GM12873 (cell line): ENCODE measurements around the gene SWAP70.

Source experiments
- TF ChIP-seq, protein P1 (sequence below): IDR thresholded peaks from 2 replicates; pipeline ENCODE4 v1.5.1; 2012; ENCODE audit warnings: low read depth, mild to moderate bottlenecking, moderate library complexity, low read length, control low read depth; ENCODE audit not compliant: insufficient read depth; ENCODE audit errors: missing control alignments

The SWAP70 gene

DNA sequence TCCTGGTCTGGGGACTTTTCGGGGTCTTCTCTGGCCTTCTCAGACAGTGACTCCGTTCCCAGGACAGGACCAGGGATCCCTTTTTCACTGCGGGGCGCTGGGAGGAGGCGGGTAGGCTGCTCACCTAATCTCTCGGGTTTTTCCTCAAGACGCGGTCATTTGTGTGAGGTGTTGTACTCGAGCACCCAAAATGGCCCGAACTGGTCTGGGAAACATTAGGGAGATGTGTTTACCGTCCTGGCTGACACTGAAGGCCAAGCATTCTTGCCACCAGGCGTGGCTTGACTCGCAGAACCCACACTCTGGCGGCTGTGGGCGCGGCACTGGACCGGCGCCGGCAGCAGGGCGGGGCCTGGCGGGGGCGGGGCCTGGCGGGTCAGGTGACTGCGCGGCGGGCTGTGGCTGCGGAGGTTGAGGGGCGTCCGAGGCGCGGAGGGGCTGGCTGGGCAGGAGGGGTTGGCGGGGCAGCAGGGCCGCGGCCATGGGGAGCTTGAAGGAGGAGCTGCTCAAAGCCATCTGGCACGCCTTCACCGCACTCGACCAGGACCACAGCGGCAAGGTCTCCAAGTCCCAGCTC is at the start of gene SWAP70:
SWAP70 (plus strand) TSS at position 379 of the 577 bp plus-strand sequence; CDS start at position 482, 103 bp downstream.
- TF ChIP-seq, protein P1, sequence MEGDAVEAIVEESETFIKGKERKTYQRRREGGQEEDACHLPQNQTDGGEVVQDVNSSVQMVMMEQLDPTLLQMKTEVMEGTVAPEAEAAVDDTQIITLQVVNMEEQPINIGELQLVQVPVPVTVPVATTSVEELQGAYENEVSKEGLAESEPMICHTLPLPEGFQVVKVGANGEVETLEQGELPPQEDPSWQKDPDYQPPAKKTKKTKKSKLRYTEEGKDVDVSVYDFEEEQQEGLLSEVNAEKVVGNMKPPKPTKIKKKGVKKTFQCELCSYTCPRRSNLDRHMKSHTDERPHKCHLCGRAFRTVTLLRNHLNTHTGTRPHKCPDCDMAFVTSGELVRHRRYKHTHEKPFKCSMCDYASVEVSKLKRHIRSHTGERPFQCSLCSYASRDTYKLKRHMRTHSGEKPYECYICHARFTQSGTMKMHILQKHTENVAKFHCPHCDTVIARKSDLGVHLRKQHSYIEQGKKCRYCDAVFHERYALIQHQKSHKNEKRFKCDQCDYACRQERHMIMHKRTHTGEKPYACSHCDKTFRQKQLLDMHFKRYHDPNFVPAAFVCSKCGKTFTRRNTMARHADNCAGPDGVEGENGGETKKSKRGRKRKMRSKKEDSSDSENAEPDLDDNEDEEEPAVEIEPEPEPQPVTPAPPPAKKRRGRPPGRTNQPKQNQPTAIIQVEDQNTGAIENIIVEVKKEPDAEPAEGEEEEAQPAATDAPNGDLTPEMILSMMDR, result no peak

DNA sequence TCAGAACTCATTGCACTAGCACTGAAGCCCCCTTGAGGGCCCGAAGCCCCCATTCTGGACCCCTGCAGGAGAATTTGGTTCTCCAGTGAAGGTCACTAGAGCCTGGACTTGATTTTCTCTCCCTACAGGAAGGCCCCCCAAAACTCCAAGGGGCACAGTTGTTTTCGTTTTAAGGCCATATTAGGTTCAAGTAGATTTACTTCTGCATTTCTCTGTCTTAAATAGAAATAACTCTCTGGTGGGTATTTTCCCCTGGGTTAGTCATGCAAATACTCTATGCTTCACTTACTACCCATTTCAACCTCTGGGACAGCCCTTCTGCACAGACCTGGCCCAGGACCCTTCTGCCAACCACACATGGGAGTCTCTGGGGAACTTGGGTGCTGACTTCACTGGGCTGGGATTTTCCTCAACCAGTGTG is 48.8 kb upstream of the SWAP70 start:
- TF ChIP-seq, protein P1, result no peak

DNA sequence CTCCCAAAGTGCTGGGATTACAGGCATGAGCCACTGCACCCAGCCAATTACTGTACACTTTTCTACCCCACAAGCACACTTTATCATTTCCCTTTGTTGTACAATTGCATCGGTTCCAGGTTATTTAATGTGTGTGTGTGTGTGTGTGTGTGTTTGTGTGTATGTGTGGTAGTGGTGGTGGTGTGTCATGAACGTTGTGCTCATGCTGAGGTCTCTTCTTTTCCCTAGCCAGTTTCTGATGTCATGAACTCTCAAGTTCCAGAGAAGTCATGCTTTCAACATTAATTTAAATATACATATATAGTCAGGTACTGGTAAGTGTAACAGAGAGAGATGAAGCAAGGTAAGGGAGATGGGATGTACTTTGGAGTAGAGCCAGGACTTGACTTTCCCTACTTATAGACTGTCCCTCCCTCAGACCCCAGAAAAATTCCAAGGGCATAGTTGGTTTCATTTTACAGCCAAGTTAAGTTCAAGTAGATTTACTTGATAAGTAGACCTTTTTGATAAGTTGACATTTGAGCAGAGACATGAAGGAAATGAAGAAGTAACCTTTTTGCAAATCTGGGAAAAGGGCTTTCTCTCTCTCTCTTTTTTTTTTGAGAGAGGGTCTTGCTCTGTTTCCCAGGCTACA is 47.7 kb upstream of the SWAP70 start:
- TF ChIP-seq, protein P1, result no peak

DNA sequence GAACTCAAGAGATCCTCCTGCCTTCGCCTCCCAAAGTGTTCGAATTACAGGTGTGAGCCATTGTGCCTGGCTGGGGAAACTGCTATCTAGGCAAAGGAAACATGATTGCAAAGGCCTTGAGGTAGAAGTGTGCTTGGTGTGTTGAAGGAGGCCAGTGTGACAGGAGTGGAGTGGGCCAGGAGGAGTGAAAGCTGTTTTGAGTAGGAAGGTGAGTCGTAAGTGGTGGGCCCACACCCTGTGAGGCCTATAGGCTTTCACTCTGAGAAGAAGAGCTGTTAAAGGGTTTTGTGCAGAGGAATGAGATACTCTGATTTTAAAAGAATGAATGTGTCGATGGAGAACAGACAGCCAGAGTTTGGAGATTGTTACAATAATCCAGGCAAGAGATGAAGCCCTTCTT is 47.0 kb upstream of the SWAP70 start:
- TF ChIP-seq, protein P1, result no peak

DNA sequence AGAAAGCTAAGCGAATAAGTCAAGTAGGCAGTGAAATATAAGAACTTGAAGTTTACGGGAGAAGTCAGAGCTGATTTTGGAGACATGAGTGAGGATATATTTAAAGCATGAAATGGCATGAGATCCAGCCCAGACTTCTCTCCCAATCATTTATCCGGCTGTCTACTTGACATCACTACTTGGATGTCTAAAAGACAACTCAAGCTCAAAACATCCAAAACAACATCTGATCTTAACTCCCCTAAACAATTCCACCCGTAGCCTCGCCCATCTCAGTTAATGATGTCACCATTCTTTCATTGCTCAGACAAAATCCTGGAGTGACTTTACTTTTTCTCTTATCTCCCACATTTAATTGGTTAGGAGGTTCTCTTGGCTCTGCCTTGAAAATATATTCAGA is 45.9 kb upstream of the SWAP70 start:
- TF ChIP-seq, protein P1, result no peak

DNA sequence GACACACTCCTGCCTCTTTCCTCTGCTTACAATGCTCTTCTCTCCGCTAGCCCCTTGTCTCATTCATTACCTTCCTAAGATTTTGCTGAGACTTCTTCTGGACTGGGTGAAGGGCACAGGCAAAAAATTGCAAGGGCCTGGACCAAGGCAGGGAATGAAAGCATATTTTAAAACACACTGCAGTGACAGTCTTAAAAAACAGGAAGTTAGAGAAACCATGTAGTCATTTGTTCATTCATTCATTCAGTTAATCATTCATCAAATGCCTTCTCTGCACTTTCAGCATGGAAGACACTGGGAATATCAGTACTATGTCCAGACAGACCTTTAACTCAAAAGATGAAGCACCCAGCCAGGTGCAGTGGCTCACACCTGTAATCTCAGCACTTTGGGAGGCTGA is 44.9 kb upstream of the SWAP70 start:
- TF ChIP-seq, protein P1, result no peak

DNA sequence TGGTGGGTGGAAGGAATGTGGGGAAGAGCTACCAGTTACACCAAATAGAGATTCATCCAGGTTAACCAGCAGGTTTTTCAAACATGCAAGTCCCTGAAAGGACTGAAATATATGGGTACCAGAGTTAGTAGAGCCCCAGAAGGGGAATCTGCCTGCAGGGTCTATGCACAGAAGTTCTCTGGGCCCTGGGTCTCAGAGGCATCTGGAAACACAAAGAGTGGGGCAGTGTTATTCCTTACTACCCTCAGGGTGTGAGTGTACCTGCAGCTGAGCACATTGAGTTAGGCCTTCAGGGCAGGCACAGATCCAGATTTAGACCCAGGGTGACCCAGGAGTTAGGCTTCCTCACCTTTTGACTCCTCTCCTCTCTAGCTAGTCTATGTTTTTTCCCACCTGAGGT is 43.9 kb upstream of the SWAP70 start:
- TF ChIP-seq, protein P1, result no peak
